IgD-negative memory B cell (primary cell): Measurements from ENCODE around the gene ACBD3. TPM values are rescaled to one million over a fixed set of nuclear protein-coding genes. Genes with fewer than 3 reads are reported as not detected.
A peak's percentile ranks its signal among the peaks of the same experiment; 100 is the strongest.

Experiments
- H3K27ac Mint-ChIP-seq, 3 donors: one replicate each; pipeline ENCODE4 v1.8.0; 2020 to 2022; ENCODE audit warnings: mild to moderate bottlenecking in 3 of 3, mixed read lengths in 3 of 3, moderate library complexity in 1 of 3
- H3K27me3 Mint-ChIP-seq: one replicate; pipeline ENCODE4 v1.8.0; 2021; ENCODE audit warnings: mixed read lengths
- H3K36me3 Mint-ChIP-seq: one replicate; pipeline ENCODE4 v1.8.0; 2020; ENCODE audit warnings: mild to moderate bottlenecking, mixed read lengths
- H3K4me1 Mint-ChIP-seq, 3 donors: one replicate each; pipeline ENCODE4 v1.8.0; 2020 to 2022; ENCODE audit warnings: mixed read lengths in 3 of 3, mild to moderate bottlenecking in 1 of 3
- H3K4me3 Mint-ChIP-seq, 4 donors: one replicate each; pipeline ENCODE4 v1.8.0; 2020 to 2022; ENCODE audit warnings: mild to moderate bottlenecking in 4 of 4, mixed read lengths in 4 of 4, moderate library complexity in 3 of 4
- H3K9me3 Mint-ChIP-seq, 3 donors: one replicate each; pipeline ENCODE4 v1.8.0; 2020 to 2021; ENCODE audit warnings: mixed read lengths in 3 of 3, mild to moderate bottlenecking in 1 of 3
- polyA plus RNA-seq: library from polyadenylated mRNA; unstranded; fragments of 300-500 nt; fragmentation: Illumina TruSeq; gene quantifications from one replicate; pipeline ENCODE4 v1.2.3, GENCODE V29; 2021

The ACBD3 gene
- polyA plus RNA-seq, 1 donor from 2014 or later = 41.3 TPM

DNA sequence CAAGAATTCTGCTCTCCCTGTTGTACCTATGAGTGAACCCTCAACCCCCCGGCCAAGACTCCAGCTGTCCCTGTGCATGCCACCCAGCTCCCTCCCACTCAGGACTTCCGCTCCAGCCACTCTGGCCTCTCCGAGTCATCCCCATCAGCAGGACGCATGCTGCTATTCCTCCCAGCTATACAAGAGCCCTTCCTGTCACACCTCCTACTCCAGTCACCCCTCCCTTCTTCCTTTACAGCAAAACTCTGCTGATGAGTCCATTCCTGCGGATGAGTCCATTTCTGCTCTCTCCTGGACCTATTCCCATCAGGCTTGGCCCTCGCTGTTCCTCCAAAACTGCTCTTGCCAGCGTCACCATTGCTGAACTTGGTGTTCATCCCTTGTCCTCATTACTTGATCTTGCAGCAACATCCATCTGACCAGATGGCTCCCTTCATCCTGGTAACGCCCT, 81.8 kb downstream of the ACBD3 start:
- peak overlapping the region in 1 of 4 donors; percentile 64 for H3K4me3 Mint-ChIP-seq
- peaks cover 24 to 26% (median 24%) of the 10 kb centered on the region in 3 donors for H3K4me1 Mint-ChIP-seq
- no peaks in the 10 kb centered on the region for H3K9me3 Mint-ChIP-seq

GRCh38 chr1:226100436-226101391, 85.8 kb downstream of the ACBD3 start:
- Mint-ChIP-seq H3K4me1 (peaks cover 11 to 12% (median 11%) of the 10 kb centered on the region in 3 donors), H3K9me3 (no peaks in the 10 kb centered on the region)

More for the DNA sequence above, 81.8 kb downstream of the ACBD3 start:
- Mint-ChIP-seq H3K36me3 (no peaks in the 10 kb centered on the region), H3K27ac (peak overlapping the region in 1 of 3 donors; percentile 23), H3K27me3 (peaks cover 5% of the 10 kb centered on the region)

DNA sequence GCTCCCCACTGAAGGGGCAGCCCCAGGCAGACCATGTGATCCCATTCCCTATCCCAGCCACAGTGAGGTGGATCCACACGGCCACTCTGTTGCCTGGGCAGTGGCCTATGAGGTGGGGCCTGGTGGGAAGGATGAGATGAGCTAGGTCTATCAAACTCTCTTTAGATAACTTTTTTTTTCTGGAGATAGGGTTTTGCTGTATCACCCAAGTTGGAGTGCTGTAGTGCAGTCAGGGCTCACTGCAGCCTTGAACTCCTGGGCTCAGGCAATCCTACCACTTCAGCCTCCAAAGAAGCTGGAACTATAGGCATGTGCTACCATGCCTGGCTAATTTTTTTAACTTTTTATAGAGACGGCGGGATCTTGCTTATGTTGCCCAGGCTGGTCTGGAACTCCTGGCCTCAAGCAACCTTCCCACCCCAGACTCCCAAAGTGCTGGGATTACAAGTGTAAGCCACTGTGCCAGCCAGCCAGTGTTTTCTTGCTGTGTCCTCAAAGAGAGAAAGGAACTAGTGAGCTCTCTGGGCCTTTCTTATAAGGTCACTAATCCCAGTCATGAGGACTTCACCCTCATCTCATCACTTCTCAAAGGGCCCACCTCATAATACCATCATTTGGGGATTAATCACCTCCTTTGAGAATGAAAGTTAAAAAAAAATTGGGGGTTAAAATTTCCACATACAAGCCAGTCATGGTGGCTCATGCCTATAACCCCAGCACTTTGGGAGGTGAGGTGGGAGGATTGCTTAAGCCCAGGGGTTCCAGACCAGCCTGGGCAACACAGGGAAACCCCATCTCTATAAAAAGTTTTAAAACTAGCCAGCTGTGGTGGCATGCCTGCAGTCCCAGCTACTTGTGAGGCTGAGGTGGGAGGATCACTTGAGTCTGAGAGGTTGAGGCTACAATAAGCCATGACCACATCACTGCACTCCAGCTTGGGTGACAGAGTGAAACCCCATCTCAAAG, 87.4 kb downstream of the ACBD3 start:
- peaks cover 5% of the 10 kb centered on the region for H3K27me3 Mint-ChIP-seq
- peak overlapping the region in 2 of 4 donors; percentile 87 to 96 for H3K4me3 Mint-ChIP-seq
- H3K4me1 Mint-ChIP-seq = peaks cover 9 to 12% (median 11%) of the 10 kb centered on the region in 3 donors
- H3K9me3 Mint-ChIP-seq = no peaks in the 10 kb centered on the region
- peak overlapping the region in 1 of 3 donors; percentile 35 for H3K27ac Mint-ChIP-seq
- H3K36me3 Mint-ChIP-seq = no peaks in the 10 kb centered on the region

More at GRCh38 chr1:226100436-226101391, 85.8 kb downstream of the ACBD3 start:
- Mint-ChIP-seq H3K4me3 (peak overlapping the region; percentile 75 to 96 (median 90)), H3K27me3 (peaks cover 5% of the 10 kb centered on the region), H3K36me3 (no peaks in the 10 kb centered on the region), H3K27ac (peak overlapping the region; percentile 4 to 87 (median 39))

- peaks cover 9 to 12% (median 11%) of the 10 kb centered on the region in 3 donors for H3K4me1 Mint-ChIP-seq
Observed at GRCh38 chr1:226097866-226098625, 88.5 kb downstream of the ACBD3 start.

DNA sequence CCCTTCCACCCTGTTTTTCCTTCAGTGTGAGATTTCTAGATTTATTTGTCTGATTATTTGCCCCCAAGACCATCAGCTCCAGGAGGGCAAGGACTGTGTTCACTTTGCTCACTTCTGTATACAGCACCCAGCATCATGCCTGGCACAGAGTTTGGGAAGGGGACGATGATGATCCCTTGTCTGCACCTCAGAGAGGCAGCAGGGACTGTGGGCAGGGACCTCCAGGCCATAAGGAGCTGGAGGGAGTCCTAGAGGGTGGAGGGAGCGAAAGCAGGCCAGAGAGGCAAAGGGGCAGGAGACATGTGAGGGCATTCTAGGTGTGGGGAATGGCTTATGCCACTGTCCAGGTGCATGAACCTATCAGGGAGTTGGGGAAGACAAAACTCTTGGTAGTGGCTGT, 91.3 kb downstream of the ACBD3 start:
- Mint-ChIP-seq H3K27ac (no peak overlapping the region), H3K36me3 (peaks cover 2% of the 10 kb centered on the region), H3K4me3 (no peak overlapping the region), H3K4me1 (peaks cover 4 to 7% (median 5%) of the 10 kb centered on the region in 3 donors), H3K9me3 (no peaks in the 10 kb centered on the region), H3K27me3 (peaks cover 2% of the 10 kb centered on the region)

More at GRCh38 chr1:226097866-226098625, 88.5 kb downstream of the ACBD3 start:
- H3K27ac Mint-ChIP-seq = peak overlapping the region in 1 of 3 donors; percentile 35
- no peaks in the 10 kb centered on the region for H3K36me3 Mint-ChIP-seq
- H3K27me3 Mint-ChIP-seq = peaks cover 5% of the 10 kb centered on the region
- no peaks in the 10 kb centered on the region for H3K9me3 Mint-ChIP-seq
- no peak overlapping the region for H3K4me3 Mint-ChIP-seq

Other genes starting within 250 kb of the ACBD3 start
- gene LEFTY2, start 245.5 kb downstream of the ACBD3 start, polyA plus RNA-seq = 0.20 TPM
- 9.2 TPM for gene SDE2, start 187.4 kb downstream of the ACBD3 start, polyA plus RNA-seq
- 1,011 TPM for gene H3-3A, start 124.0 kb downstream of the ACBD3 start, polyA plus RNA-seq
- gene MIXL1, start 36.9 kb upstream of the ACBD3 start, polyA plus RNA-seq = 1.6 TPM
- 3.6 TPM for gene LIN9, start 122.4 kb upstream of the ACBD3 start, polyA plus RNA-seq
- 321 TPM for gene PARP1, start 221.4 kb upstream of the ACBD3 start, polyA plus RNA-seq